H9 (cell line): Measurements from ENCODE around the gene MED17. TPM values are rescaled to one million over a fixed set of nuclear protein-coding genes. Genes with fewer than 3 reads are reported as not detected.

Source experiments
- DNase-seq: peaks from one replicate; pipeline ENCODE4 v3.0.0-alpha.2; 2017
- H2AFZ ChIP-seq: one replicate; pipeline ENCODE4 v1.6.1; 2013; ENCODE audit warnings: mild to moderate bottlenecking, low read length, control low read depth, moderate library complexity
- H2AK5ac ChIP-seq: 2 replicates; pipeline ENCODE4 v1.6.1; 2013; ENCODE audit warnings: low read length, control low read depth, mixed read lengths; ENCODE audit not compliant: insufficient read length
- H2BK120ac ChIP-seq: one replicate; pipeline ENCODE4 v1.6.1; 2013; ENCODE audit warnings: low read depth, mild to moderate bottlenecking, low read length, control low read depth, inconsistent platforms; ENCODE audit not compliant: poor library complexity, severe bottlenecking
- H2BK12ac ChIP-seq: 2 replicates; pipeline ENCODE4 v1.6.1; 2013; ENCODE audit warnings: low read length, control low read depth, mixed read lengths, low read depth; ENCODE audit not compliant: insufficient read length
- H2BK15ac ChIP-seq: 2 replicates; pipeline ENCODE4 v1.6.1; 2013; ENCODE audit warnings: low read depth, low read length, control low read depth
- H2BK20ac ChIP-seq: one replicate; pipeline ENCODE4 v1.6.1; 2013; ENCODE audit warnings: low read depth, mild to moderate bottlenecking, low read length, control low read depth, inconsistent platforms; ENCODE audit not compliant: poor library complexity, severe bottlenecking
- H2BK5ac ChIP-seq: 2 replicates; pipeline ENCODE4 v1.6.1; 2013; ENCODE audit warnings: low read length, control low read depth, mixed read lengths; ENCODE audit not compliant: insufficient read length
- H3K14ac ChIP-seq: 2 replicates; pipeline ENCODE4 v1.6.1; 2013; ENCODE audit warnings: low read length, control low read depth; ENCODE audit not compliant: insufficient read depth
- H3K18ac ChIP-seq: 2 replicates; pipeline ENCODE4 v1.6.1; 2013; ENCODE audit warnings: low read depth, mild to moderate bottlenecking, mixed read lengths, low read length, control low read depth; ENCODE audit not compliant: insufficient read length
- H3K23ac ChIP-seq: 2 replicates; pipeline ENCODE4 v1.6.1; 2013; ENCODE audit warnings: low read length, control low read depth, mixed read lengths, low read depth; ENCODE audit not compliant: insufficient read length
- H3K23me2 ChIP-seq: 2 replicates; pipeline ENCODE4 v1.6.1; 2013; ENCODE audit warnings: low read depth, mild to moderate bottlenecking, mixed read lengths, low read length, control low read depth; ENCODE audit not compliant: insufficient read length, poor library complexity, severe bottlenecking
- H3K27ac ChIP-seq: 2 replicates; pipeline ENCODE4 v1.5.1; 2013; ENCODE audit warnings: low read length, control low read depth, mixed read lengths, low read depth; ENCODE audit not compliant: insufficient read length
- H3K27me3 ChIP-seq: 2 replicates; pipeline ENCODE4 v1.6.1; 2013; ENCODE audit warnings: low read length, control low read depth, inconsistent platforms; ENCODE audit not compliant: insufficient read depth
- H3K4ac ChIP-seq: 2 replicates; pipeline ENCODE4 v1.6.1; 2013; ENCODE audit warnings: low read depth, mild to moderate bottlenecking, control low read depth, inconsistent platforms, low read length, moderate library complexity
- H3K4me1 ChIP-seq: 2 replicates; pipeline ENCODE4 v1.6.1; 2013; ENCODE audit warnings: low read length, control low read depth, inconsistent platforms; ENCODE audit not compliant: insufficient read depth
- H3K4me2 ChIP-seq: 2 replicates; pipeline ENCODE4 v1.6.1; 2013; ENCODE audit warnings: low read length, control low read depth, mixed read lengths; ENCODE audit not compliant: insufficient read length, insufficient read depth
- H3K56ac ChIP-seq: 2 replicates; pipeline ENCODE4 v1.6.1; 2013; ENCODE audit warnings: low read depth, mild to moderate bottlenecking, mixed read lengths, low read length, control low read depth; ENCODE audit not compliant: insufficient read length
- H3K79me1 ChIP-seq: 2 replicates; pipeline ENCODE4 v1.6.1; 2013; ENCODE audit warnings: low read depth, mild to moderate bottlenecking, moderate library complexity, low read length, control low read depth, inconsistent platforms; ENCODE audit not compliant: insufficient read depth, poor library complexity, severe bottlenecking
- H3K79me2 ChIP-seq: 2 replicates; pipeline ENCODE4 v1.6.1; 2013; ENCODE audit warnings: low read length, control low read depth, inconsistent platforms; ENCODE audit not compliant: insufficient read depth
- H3K9ac ChIP-seq: 2 replicates; pipeline ENCODE4 v1.6.1; 2013; ENCODE audit warnings: low read length, control low read depth, mixed read lengths; ENCODE audit not compliant: insufficient read length; ENCODE audit errors: extremely low read depth
- H3K9me3 ChIP-seq: one replicate; pipeline ENCODE4 v1.6.1; 2013; ENCODE audit warnings: low read depth, low read length, inconsistent platforms; ENCODE audit not compliant: control insufficient read depth
- H3T11ph ChIP-seq: one replicate; pipeline ENCODE4 v1.6.1; 2013; ENCODE audit warnings: mild to moderate bottlenecking, low read length, control low read depth, inconsistent platforms
- H4K20me1 ChIP-seq: one replicate; pipeline ENCODE4 v1.6.1; 2013; ENCODE audit not compliant: control insufficient read depth, insufficient read length, insufficient read depth
- H4K5ac ChIP-seq: 2 replicates; pipeline ENCODE4 v1.6.1; 2013; ENCODE audit warnings: low read depth, mild to moderate bottlenecking, mixed read lengths, low read length, control low read depth; ENCODE audit not compliant: insufficient read length
- H4K8ac ChIP-seq: replicated peaks from 2 replicates; pipeline ENCODE4 v1.6.1; 2013; ENCODE audit warnings: low read length, control low read depth, mixed read lengths, low read depth; ENCODE audit not compliant: insufficient read length
- H4K91ac ChIP-seq: 2 replicates; pipeline ENCODE4 v1.6.1; 2013; ENCODE audit warnings: low read depth, mild to moderate bottlenecking, moderate library complexity, mixed read lengths, low read length, control low read depth; ENCODE audit not compliant: insufficient read length
- H3K27ac Mint-ChIP-seq, 3 experiments: 2 replicates in 2 of 3; 3 replicates in 1 of 3; pipeline ENCODE4 v1.8.0; 2020 to 2021; ENCODE audit warnings: mixed read lengths in 3 of 3, mild to moderate bottlenecking in 1 of 3, moderate library complexity in 1 of 3
- H3K27me3 Mint-ChIP-seq: 2 replicates; pipeline ENCODE4 v1.8.0; 2021; ENCODE audit warnings: low read depth, mild to moderate bottlenecking, moderate library complexity, mixed read lengths
- H3K36me3 Mint-ChIP-seq, 3 experiments: 2 replicates in 2 of 3; 3 replicates in 1 of 3; pipeline ENCODE4 v1.8.0; 2020 to 2021; ENCODE audit warnings: low read depth in 3 of 3, mixed read lengths in 3 of 3; ENCODE audit not compliant: insufficient read depth in 1 of 3
- H3K4me1 Mint-ChIP-seq, 2 experiments: 2 replicates each; pipeline ENCODE4 v1.8.0; 2020; ENCODE audit warnings: mixed read lengths in 2 of 2
- H3K4me3 Mint-ChIP-seq, 2 experiments: 2 replicates in 1 of 2; 3 replicates in 1 of 2; pipeline ENCODE4 v1.8.0; 2020 to 2021; ENCODE audit warnings: mild to moderate bottlenecking in 2 of 2, mixed read lengths in 2 of 2, moderate library complexity in 1 of 2
- H3K9me3 Mint-ChIP-seq, 2 experiments: 2 replicates in 1 of 2; 3 replicates in 1 of 2; pipeline ENCODE4 v1.8.0; 2020; ENCODE audit warnings: mild to moderate bottlenecking in 2 of 2, mixed read lengths in 2 of 2, moderate library complexity in 1 of 2
- CTCF ChIP-seq: fragments of 200-600 bp; sonication (generic); conservative IDR thresholded peaks from 3 replicates; pipeline ENCODE4 v1.8.0; 2021; ENCODE audit warnings: antibody characterized with exemption, mild to moderate bottlenecking
- WGBS: extraction: QIAGEN DNeasy Blood & Tissue Kit; methylation state at CpG from one replicate; pipeline ENCODE4 v1.1.7; 2013; ENCODE audit warnings: missing lambda C conversion rate, low lambda C conversion rate, mixed read lengths; ENCODE audit not compliant: insufficient read length; ENCODE audit errors: extremely low coverage; 5-methylcytosine and 5-hydroxymethylcytosine counted together
- total RNA-seq: library from RNA; stranded (reverse); gene quantifications from 2 replicates; pipeline ENCODE4 v1.2.1, GENCODE V29; 2021

The MED17 gene
- total RNA-seq, 1 experiment from 2014 or later: 43.3 TPM

GRCh38 chr11:93832780-93833179, 48.7 kb downstream of the MED17 start:
- Histone ChIP-seq H3K27me3 (no peaks in the 10 kb centered on the region), H3K4me1 (no peaks in the 10 kb centered on the region), H2BK120ac (no peak overlapping the region), H3K4ac (no peak overlapping the region), H3K23ac (no peak overlapping the region), H3K23me2 (no peaks in the 10 kb centered on the region), H4K91ac (no peak overlapping the region), H4K20me1 (no peaks in the 10 kb centered on the region), H4K8ac (no peak overlapping the region), H3K14ac (no peak overlapping the region), H2BK12ac (no peak overlapping the region), H3K9ac (no peak overlapping the region), H2AK5ac (no peak overlapping the region), H3K56ac (no peak overlapping the region), H3K18ac (no peak overlapping the region), H3K27ac (no peak overlapping the region), H3T11ph (no peak overlapping the region), H2AFZ (no peak overlapping the region), H3K9me3 (no peaks in the 10 kb centered on the region), H2BK20ac (no peak overlapping the region), H2BK5ac (no peak overlapping the region), H4K5ac (no peak overlapping the region), H3K79me2 (no peaks in the 10 kb centered on the region), H2BK15ac (no peak overlapping the region), H3K79me1 (no peaks in the 10 kb centered on the region), H3K4me2 (no peak overlapping the region)
- Mint-ChIP-seq H3K36me3 (no peaks in the 10 kb centered on the region), H3K9me3 (no peaks in the 10 kb centered on the region), H3K27ac (no peak overlapping the region), H3K4me3 (no peak overlapping the region), H3K27me3 (no peaks in the 10 kb centered on the region), H3K4me1 (peaks cover 3 to 5% of the 10 kb centered on the region in 2 experiments; a peak in 2 of 4 replicates)
- no peak for TF ChIP-seq CTCF
- DNase-seq: no peak
- no CpG with 5 or more reads among the region's 1 CpG for WGBS
